OCI-LY3 (cell line): ENCODE data around the gene TSC22D3.

ENCODE experiments used
- EZH2phosphoT487 ChIP-seq: fragments of 200-600 bp; shearing (Covaris generic); IDR thresholded peaks from 2 replicates; pipeline ENCODE4 v1.6.1; 2018; ENCODE audit warnings: antibody characterized with exemption, mixed run types, low read depth
- TF ChIP-seq, protein P1 (sequence below): fragments of 200-600, 300-600 bp; sonication (generic); IDR thresholded peaks from 2 replicates; pipeline ENCODE4 v1.5.1; 2014; ENCODE audit warnings: antibody characterized with exemption, low read length, low read depth

DNA sequence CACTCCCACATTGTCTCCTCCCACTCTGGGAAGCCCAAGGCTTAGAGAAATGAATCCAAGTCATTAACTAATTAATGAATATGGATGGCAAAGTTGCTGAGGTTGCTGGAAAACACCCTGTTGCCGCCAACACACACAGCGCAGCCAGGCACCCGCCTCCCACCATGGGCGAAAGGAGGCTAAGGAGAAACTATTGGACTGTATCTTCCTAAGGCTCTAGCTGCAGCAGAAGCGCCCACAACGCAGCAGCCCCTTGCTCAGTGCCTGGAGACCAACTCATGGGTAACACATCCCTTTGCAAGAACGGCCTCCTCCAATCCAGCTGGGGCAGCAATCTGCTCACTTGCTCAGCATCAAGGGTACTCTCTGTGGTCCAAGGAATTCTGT is 34.2 kb downstream of the TSC22D3 start:
- TF ChIP-seq, protein P1, sequence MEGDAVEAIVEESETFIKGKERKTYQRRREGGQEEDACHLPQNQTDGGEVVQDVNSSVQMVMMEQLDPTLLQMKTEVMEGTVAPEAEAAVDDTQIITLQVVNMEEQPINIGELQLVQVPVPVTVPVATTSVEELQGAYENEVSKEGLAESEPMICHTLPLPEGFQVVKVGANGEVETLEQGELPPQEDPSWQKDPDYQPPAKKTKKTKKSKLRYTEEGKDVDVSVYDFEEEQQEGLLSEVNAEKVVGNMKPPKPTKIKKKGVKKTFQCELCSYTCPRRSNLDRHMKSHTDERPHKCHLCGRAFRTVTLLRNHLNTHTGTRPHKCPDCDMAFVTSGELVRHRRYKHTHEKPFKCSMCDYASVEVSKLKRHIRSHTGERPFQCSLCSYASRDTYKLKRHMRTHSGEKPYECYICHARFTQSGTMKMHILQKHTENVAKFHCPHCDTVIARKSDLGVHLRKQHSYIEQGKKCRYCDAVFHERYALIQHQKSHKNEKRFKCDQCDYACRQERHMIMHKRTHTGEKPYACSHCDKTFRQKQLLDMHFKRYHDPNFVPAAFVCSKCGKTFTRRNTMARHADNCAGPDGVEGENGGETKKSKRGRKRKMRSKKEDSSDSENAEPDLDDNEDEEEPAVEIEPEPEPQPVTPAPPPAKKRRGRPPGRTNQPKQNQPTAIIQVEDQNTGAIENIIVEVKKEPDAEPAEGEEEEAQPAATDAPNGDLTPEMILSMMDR = no peak
- no peak for TF ChIP-seq EZH2phosphoT487
